Upper lobe of left lung (tissue), 6 donors: ENCODE results near the gene SOD3. TPM values are rescaled to one million over a fixed set of nuclear protein-coding genes. Genes with fewer than 3 reads are reported as not detected.

Experiments
- ATAC-seq, 2 donors: fragments of 200-7000 bp; cut with Tn5 transposase; one replicate each; pipeline ENCODE4 v1.9.1; 2022; ENCODE audit warnings: mild to moderate bottlenecking in 2 of 2, moderate library complexity in 2 of 2; ENCODE audit not compliant: low FRiP score in 2 of 2
- DNase-seq, 2 donors: peaks; one replicate each; pipeline ENCODE4 v3.0.0-alpha.2; 2019 to 2020
- H3K27ac ChIP-seq, 4 donors: fragments of 200-600 bp; sonication (generic); one replicate each; pipeline ENCODE4 v1.5.1; 2016 to 2019
- H3K27me3 ChIP-seq, 4 donors: fragments of 200-600 bp; sonication (generic); one replicate each; pipeline ENCODE4 v1.5.1; 2017 to 2019
- H3K36me3 ChIP-seq, 4 donors: fragments of 200-600 bp; sonication (generic); one replicate each; pipeline ENCODE4 v1.5.1; 2016 to 2019
- H3K4me1 ChIP-seq, 4 donors: fragments of 200-600 bp; sonication (generic); one replicate each; pipeline ENCODE4 v1.5.1; 2018 to 2019
- H3K4me3 ChIP-seq, 4 donors: fragments of 200-600 bp; sonication (generic); one replicate each; pipeline ENCODE4 v1.5.1; 2017 to 2019; ENCODE audit warnings: mild to moderate bottlenecking in 2 of 4, moderate library complexity in 1 of 4
- H3K9me3 ChIP-seq, 4 donors: fragments of 200-600 bp; sonication (generic); one replicate each; pipeline ENCODE4 v1.5.1; 2018 to 2019
- CTCF ChIP-seq, 6 experiments: fragments of 450-650 bp in 4 of 6; fragments of 200-600 bp in 2 of 6; sonication (generic) in 2 of 6; IDR thresholded peaks; one replicate each; pipeline ENCODE4 v1.5.1; 2016 to 2019; ENCODE audit warnings: antibody characterized with exemption in 6 of 6
- EP300 ChIP-seq, 4 donors: sonication (generic); formaldehyde crosslinking; IDR thresholded peaks; one replicate each; pipeline ENCODE4 v1.5.1; 2017; ENCODE audit warnings: antibody characterized with exemption in 4 of 4, control low read depth in 2 of 4
- POLR2A ChIP-seq, 4 donors: fragments of 450-650 bp; IDR thresholded peaks; one replicate each; pipeline ENCODE4 v1.5.1; 2016 to 2017; ENCODE audit warnings: antibody characterized with exemption in 4 of 4, mild to moderate bottlenecking in 2 of 4
- POLR2AphosphoS5 ChIP-seq, 2 donors: sonication (generic); formaldehyde crosslinking; IDR thresholded peaks; one replicate each; pipeline ENCODE4 v1.5.1; 2017; ENCODE audit warnings: antibody characterized with exemption in 2 of 2
- WGBS, 2 donors: methylation state at CpG; one replicate each; pipeline ENCODE4 v1.1.5; 2017 to 2018; 5-methylcytosine and 5-hydroxymethylcytosine counted together
- total RNA-seq, 6 donors: library from RNA; depleted of rRNA in 4 of 6; stranded (reverse); fragments of >200 nt in 4 of 6; gene quantifications; one replicate each; pipeline versions ENCODE4 v1.1.0 to v1.2.1, GENCODE V29; 2016 to 2021
- donor health status: DM: no; HTN: no; CAD: no; lungs with moderate emphysema.
- donor health status: DM: no; HTN: yes; CAD: no; lungs with severe emphysema.

The SOD3 gene
- total RNA-seq, 6 donors from 2014 or later, result 109 to 484 (median 200) TPM

GRCh38 chr4:24774452-24774851, 20.9 kb upstream of the SOD3 start:
- TF ChIP-seq EP300 (IDR thresholded peaks at IDR 0.05) (peak in 1 of 4 donors; percentile 67), CTCF (IDR thresholded peaks at IDR 0.05) (no peak)
- 26 to 34% methylated on average over 2 of the region's 2 CpGs for WGBS, 2 donors
- peak overlapping the region in 3 of 4 donors; percentile 28 to 68 (median 52) for H3K27ac ChIP-seq
- no peaks in the 10 kb centered on the region for H3K36me3 ChIP-seq
- H3K4me3 ChIP-seq, result no peak overlapping the region
- DNase-seq (no peak), ATAC-seq (peak in 1 of 2 donors; percentile 69)
- no peaks in the 10 kb centered on the region for H3K9me3 ChIP-seq
- H3K27me3 ChIP-seq, result no peaks in the 10 kb centered on the region
- peaks cover 0 to 13% (median 3%) of the 10 kb centered on the region in 4 donors for H3K4me1 ChIP-seq

GRCh38 chr4:24775032-24775605, 20.3 kb upstream of the SOD3 start:
- peak in 1 of 2 donors; percentile 25 for ATAC-seq
- Histone ChIP-seq H3K4me1 (peaks cover 0 to 13% (median 3%) of the 10 kb centered on the region in 4 donors), H3K27ac (peak overlapping the region in 3 of 4 donors; percentile 28 to 68 (median 52)), H3K36me3 (no peaks in the 10 kb centered on the region), H3K9me3 (no peaks in the 10 kb centered on the region), H3K27me3 (no peaks in the 10 kb centered on the region), H3K4me3 (no peak overlapping the region)
- 54 to 77% methylated on average over 2 of the region's 2 CpGs for WGBS, 2 donors
- no peak for DNase-seq
- TF ChIP-seq POLR2A (IDR thresholded peaks at IDR 0.05), result no peak
- TF ChIP-seq CTCF (IDR thresholded peaks at IDR 0.05), result no peak
- TF ChIP-seq POLR2AphosphoS5 (IDR thresholded peaks at IDR 0.05), result no peak
- TF ChIP-seq EP300 (IDR thresholded peaks at IDR 0.05), result peak in 1 of 4 donors; percentile 44

GRCh38 chr4:24775750-24776149, 19.6 kb upstream of the SOD3 start:
- peaks cover 0 to 13% (median 3%) of the 10 kb centered on the region in 4 donors for H3K4me1 ChIP-seq
- DNase-seq, result no peak

GRCh38 chr4:24777536-24778463, 17.6 kb upstream of the SOD3 start:
- ATAC-seq, result no peak
- Histone ChIP-seq H3K27ac (no peak overlapping the region), H3K4me1 (peaks cover 0 to 13% (median 3%) of the 10 kb centered on the region in 4 donors), H3K27me3 (no peaks in the 10 kb centered on the region), H3K36me3 (no peaks in the 10 kb centered on the region), H3K4me3 (no peak overlapping the region), H3K9me3 (no peaks in the 10 kb centered on the region)
- TF ChIP-seq CTCF (IDR thresholded peaks at IDR 0.05) (no peak), POLR2AphosphoS5 (IDR thresholded peaks at IDR 0.05) (no peak), POLR2A (IDR thresholded peaks at IDR 0.05) (no peak), EP300 (IDR thresholded peaks at IDR 0.05) (no peak)
- 66 to 72% methylated on average over 11 of the region's 11 CpGs for WGBS, 2 donors
- DNase-seq, result no peak

More at GRCh38 chr4:24775750-24776149, 19.6 kb upstream of the SOD3 start:
- ATAC-seq, result no peak
- Histone ChIP-seq H3K4me3 (no peak overlapping the region), H3K36me3 (no peaks in the 10 kb centered on the region), H3K9me3 (no peaks in the 10 kb centered on the region), H3K27ac (peak overlapping the region in 1 of 4 donors; percentile 10), H3K27me3 (no peaks in the 10 kb centered on the region)
- 78 to 81% methylated on average over 3 of the region's 3 CpGs for WGBS, 2 donors
- TF ChIP-seq POLR2AphosphoS5 (IDR thresholded peaks at IDR 0.05) (no peak), EP300 (IDR thresholded peaks at IDR 0.05) (no peak), POLR2A (IDR thresholded peaks at IDR 0.05) (no peak), CTCF (IDR thresholded peaks at IDR 0.05) (no peak)
